AG04449 (cell line): ENCODE data around the gene TMEM9B.

Experiments
- CTCF ChIA-PET: fragments of 350-600 bp; formaldehyde crosslinking; extraction: SDS; loops from one replicate; lab custom pipeline; 2021; ENCODE audit warnings: antibody characterized with exemption; lab: Yijun Ruan, JAX
- POLR2A ChIA-PET: fragments of 400-600, 350-600 bp; formaldehyde crosslinking; extraction: SDS; loops from one replicate; lab custom pipeline; 2020; ENCODE audit warnings: antibody characterized with exemption, inconsistent platforms; lab: Yijun Ruan, JAX
- DNase-seq: peaks from one replicate; pipeline ENCODE4 v3.0.0-alpha.2; 2010; ENCODE audit warnings: low read depth, low spot score
- H3K4me3 ChIP-seq: 2 replicates; pipeline ENCODE4 v1.5.1; 2011; ENCODE audit warnings: low read depth, mild to moderate bottlenecking, control low read depth, low read length
- TF ChIP-seq, protein P1 (sequence below): IDR thresholded peaks from one replicate; pipeline ENCODE4 v1.5.1; 2011; ENCODE audit warnings: mild to moderate bottlenecking, moderate library complexity, low read length, control low read depth, inconsistent platforms; ENCODE audit not compliant: insufficient read depth; ENCODE audit errors: missing control alignments

Gene TMEM9B

DNA sequence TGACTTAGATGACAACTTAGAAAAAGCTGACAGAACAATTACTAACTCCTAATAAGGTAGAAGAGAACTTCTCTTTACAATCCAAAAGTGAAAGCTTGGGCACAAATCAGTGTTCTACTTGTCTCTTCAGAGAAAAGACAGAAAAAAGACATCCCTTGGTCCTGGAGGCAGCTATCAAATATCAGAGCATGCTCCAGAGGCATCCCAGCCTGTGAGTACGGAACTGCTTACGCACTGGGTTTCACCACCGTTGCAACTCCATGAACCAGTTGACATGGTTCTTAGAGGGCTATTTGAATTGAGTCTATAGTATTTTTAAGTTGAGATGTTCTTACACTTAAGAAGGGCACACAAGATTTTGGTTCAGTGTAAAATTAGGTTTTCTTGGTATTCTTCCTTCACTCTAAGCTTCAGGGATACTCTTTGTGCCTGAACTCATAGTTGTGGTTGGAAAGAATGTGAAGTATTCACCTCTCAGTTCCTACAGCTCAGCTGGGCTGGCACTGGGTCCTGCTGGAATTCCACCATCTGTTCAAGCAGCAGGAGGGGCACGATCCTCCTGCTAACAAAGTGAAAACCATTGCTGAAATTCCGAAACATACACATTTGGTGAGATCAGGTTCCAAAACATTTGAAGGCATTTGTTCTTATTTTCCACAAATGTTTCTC lies 47.0 kb downstream of the TMEM9B start:
- CTCF ChIA-PET = interaction anchor here (2.1 to 5.7 kb wide), 2 partner anchors 43 to 221 kb away, joined by 11 to 83 read pairs; no protein-coding TSS in a partner anchor
- DNase-seq = peak; percentile 84

DNA sequence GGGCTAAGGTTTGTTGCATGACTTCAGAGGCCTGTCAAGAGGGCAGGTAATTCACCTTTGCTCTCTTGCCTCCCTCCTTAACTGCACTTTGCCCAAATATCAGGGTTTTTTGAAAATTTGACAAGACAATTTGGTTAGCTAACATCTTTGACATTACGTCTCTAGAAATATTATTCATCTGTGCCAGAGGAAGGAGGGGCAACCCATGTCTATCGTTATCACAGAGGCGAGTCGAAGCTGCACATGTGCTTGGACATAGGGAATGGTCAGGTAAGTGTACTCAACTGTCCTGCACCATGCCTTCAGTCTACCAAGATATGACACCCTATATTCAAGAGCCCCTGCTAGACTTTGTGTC lies 49.6 kb downstream of the TMEM9B start:
- ChIA-PET CTCF (interaction anchor here (0.6 to 5.7 kb wide), 30 partner anchors 9 to 1843 kb away, joined by 3 to 83 read pairs (median 5); partner anchors contain the start of genes ASCL3 and TMEM9B), POLR2A (no interaction called here)
- TF ChIP-seq, protein P1, sequence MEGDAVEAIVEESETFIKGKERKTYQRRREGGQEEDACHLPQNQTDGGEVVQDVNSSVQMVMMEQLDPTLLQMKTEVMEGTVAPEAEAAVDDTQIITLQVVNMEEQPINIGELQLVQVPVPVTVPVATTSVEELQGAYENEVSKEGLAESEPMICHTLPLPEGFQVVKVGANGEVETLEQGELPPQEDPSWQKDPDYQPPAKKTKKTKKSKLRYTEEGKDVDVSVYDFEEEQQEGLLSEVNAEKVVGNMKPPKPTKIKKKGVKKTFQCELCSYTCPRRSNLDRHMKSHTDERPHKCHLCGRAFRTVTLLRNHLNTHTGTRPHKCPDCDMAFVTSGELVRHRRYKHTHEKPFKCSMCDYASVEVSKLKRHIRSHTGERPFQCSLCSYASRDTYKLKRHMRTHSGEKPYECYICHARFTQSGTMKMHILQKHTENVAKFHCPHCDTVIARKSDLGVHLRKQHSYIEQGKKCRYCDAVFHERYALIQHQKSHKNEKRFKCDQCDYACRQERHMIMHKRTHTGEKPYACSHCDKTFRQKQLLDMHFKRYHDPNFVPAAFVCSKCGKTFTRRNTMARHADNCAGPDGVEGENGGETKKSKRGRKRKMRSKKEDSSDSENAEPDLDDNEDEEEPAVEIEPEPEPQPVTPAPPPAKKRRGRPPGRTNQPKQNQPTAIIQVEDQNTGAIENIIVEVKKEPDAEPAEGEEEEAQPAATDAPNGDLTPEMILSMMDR = no peak
- no peak for DNase-seq
- no peak overlapping the region for H3K4me3 ChIP-seq

More for the DNA sequence above, 47.0 kb downstream of the TMEM9B start:
- peak overlapping the region; percentile 9 for H3K4me3 ChIP-seq
- TF ChIP-seq, protein P1 = no peak
- POLR2A ChIA-PET = interaction anchor here (0.8 kb wide), 1 partner anchor 85 kb away, joined by 3 read pairs; no protein-coding TSS in a partner anchor

DNA sequence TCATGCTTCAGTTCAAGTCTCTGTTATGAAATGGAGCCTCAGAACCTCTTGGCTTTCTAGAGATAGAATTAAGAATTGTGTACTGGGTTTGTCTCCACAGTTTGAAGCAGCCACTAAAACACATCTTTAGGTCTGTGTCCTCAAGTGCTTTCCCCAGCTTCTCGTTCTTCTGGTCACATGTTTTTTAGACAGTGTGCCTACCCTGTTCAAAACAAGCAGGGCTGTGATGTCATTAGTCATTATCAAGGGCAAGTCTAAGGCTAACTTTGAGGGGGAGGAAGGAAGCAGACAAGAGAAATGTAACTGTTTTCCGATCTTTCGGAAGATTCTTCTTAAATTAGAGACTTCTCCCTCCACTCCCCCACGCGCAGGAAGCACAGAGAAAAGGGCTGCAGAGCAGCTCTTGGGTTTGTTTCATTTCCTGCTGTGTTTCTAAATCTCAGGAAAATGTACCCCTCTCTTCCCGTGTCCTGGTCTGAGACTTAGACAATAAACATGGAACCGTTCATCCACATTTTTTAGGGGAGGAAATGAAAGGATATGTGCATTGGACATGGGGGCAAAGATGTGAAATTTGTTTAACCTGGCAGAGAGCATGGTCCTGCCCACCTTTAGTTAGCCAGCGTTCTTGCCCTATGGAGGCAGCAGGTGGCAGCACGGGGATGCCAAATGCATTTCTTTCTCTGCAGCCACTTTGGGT lies 50.1 kb downstream of the TMEM9B start:
- CTCF ChIA-PET = interaction anchor here (0.6 to 5.7 kb wide), 24 partner anchors 9 to 236 kb away, joined by 3 to 83 read pairs (median 6); partner anchors contain the start of genes ASCL3 and TMEM9B
- no peak overlapping the region; the same call in 1 of the 2 replicates for H3K4me3 ChIP-seq
- DNase-seq = no peak
- POLR2A ChIA-PET = no interaction called here
- TF ChIP-seq, protein P1 = peak; percentile 79

DNA sequence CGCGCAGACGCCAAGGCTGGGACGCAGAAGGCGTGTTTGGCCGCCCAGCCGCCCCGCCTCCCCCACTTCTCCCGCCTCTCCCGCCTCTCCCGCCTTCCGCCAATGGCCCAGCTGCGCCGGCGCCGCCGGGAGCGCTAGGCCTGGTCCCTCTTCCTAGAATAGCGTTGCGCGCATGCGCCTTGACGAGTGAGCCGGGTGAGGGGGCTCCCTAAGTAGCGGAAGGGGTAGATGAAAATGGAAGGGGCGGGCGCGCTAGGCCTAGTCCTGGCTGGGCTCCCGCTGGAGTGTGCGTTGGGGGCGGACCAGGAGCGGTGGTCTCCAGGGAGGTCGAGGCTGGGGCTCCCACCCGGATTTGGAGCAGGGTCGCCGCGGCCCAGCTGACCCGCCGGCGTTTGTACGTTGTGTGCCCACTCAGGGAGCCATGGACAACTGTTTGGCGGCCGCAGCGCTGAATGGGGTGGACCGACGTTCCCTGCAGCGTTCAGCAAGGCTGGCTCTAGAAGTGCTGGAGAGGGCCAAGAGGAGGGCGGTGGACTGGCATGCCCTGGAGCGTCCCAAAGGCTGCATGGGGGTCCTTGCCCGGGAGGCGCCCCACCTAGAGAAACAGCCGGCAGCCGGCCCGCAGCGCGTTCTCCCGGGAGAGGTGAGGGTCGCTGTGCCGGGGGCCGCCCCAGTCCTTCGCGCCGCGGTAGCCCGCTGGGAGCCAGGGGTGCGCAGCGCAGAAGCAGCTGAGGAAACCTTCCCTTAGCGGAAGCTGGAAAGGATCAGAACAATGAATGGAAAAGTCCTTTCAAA lies 53.0 kb downstream of the TMEM9B start, which contains the start of gene AKIP1:
Gene AKIP1 (plus strand): TSS at position 161 of the 795 bp plus-strand sequence. CDS start 261 bp downstream, at position 422.
- no peak for DNase-seq
- peak within 1 kb of the TSS; percentile 85 for H3K4me3 ChIP-seq
- TF ChIP-seq, protein P1 = no peak
- CTCF ChIA-PET = interaction anchor here (0.9 to 3.6 kb wide), 3 partner anchors 10 to 96 kb away, joined by 4 to 19 read pairs (median 4); no protein-coding TSS in a partner anchor
- POLR2A ChIA-PET = interaction anchor here (0.9 to 1.5 kb wide), 4 partner anchors 40 to 223 kb away, joined by 3 read pairs; no protein-coding TSS in a partner anchor

DNA sequence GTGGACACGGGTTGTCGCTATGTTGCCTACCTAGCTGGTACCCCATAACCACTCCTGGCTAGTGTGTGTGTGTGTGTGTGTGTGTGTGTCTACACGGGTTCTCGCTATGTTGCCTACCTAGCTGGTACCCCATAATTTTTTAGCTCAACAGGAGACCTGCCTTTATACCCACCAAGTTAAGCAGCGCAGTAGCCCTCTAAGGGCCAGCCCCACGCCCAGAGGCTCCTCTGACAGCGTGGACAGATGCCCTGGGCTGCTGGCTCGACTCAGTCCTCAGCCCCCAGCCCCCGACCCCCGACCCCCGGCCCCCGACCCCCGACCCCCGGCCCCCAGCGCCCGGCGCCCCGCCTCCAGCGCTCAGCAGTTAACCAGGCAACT lies 53.6 kb downstream of the TMEM9B start:
- DNase-seq = no peak
- peak overlapping the region; percentile 85 for H3K4me3 ChIP-seq
- POLR2A ChIA-PET = interaction anchor here (1.5 kb wide), 1 partner anchor 39 kb away, joined by 3 read pairs; no protein-coding TSS in a partner anchor
- TF ChIP-seq, protein P1 = no peak
- CTCF ChIA-PET = interaction anchor here (3.6 kb wide), 1 partner anchor 50 kb away, joined by 19 read pairs; no protein-coding TSS in a partner anchor
